Transverse colon (tissue), 4 donors: Measurements from ENCODE around the gene ITGAD. TPM values are rescaled to one million over a fixed set of nuclear protein-coding genes. Genes with fewer than 3 reads are reported as not detected.

ENCODE experiments used
- DNase-seq: peaks from one replicate; pipeline ENCODE4 v3.0.0-alpha.2; 2019
- H3K27ac ChIP-seq, 4 donors: fragments of 200-600 bp; sonication (generic); 2 replicates each; pipeline ENCODE4 v1.5.1; 2016 to 2018; ENCODE audit warnings: inconsistent platforms in 4 of 4
- H3K27me3 ChIP-seq: fragments of 200-600 bp; sonication (generic); 2 replicates; pipeline ENCODE4 v1.5.1; 2017; ENCODE audit warnings: inconsistent platforms
- H3K36me3 ChIP-seq, 4 donors: fragments of 200-600 bp; sonication (generic); 2 replicates each; pipeline ENCODE4 v1.5.1; 2017 to 2019; ENCODE audit warnings: inconsistent platforms in 4 of 4
- H3K4me1 ChIP-seq, 4 donors: fragments of 200-600 bp; sonication (generic); 2 replicates each; pipeline ENCODE4 v1.5.1; 2017 to 2020; ENCODE audit warnings: inconsistent platforms in 4 of 4
- H3K4me3 ChIP-seq, 4 donors: fragments of 200-600 bp; sonication (generic); 1 replicate in 1 of 4; 2 replicates in 3 of 4; pipeline versions ENCODE4 v1.5.1 to v1.6.1; 2017 to 2019; ENCODE audit warnings: inconsistent platforms in 4 of 4
- H3K9me3 ChIP-seq, 2 donors: fragments of 200-600 bp; sonication (generic); 2 replicates each; pipeline ENCODE4 v1.5.1; 2017 to 2019; ENCODE audit warnings: inconsistent platforms in 2 of 2
- EP300 ChIP-seq: sonication (generic); formaldehyde crosslinking; IDR thresholded peaks from one replicate; pipeline ENCODE4 v1.6.1; 2017; ENCODE audit warnings: antibody characterized with exemption, low read depth
- POLR2A ChIP-seq: fragments of 450-650 bp; IDR thresholded peaks from one replicate; pipeline ENCODE4 v1.6.1; 2016; ENCODE audit warnings: antibody characterized with exemption, mild to moderate bottlenecking, moderate library complexity
- POLR2AphosphoS5 ChIP-seq, 3 donors: sonication (generic); formaldehyde crosslinking; IDR thresholded peaks; one replicate each; pipeline ENCODE4 v1.6.1; 2016; ENCODE audit warnings: antibody characterized with exemption in 3 of 3
- WGBS, 2 donors: methylation state at CpG; one replicate each; pipeline ENCODE4 v1.1.5; 2018; ENCODE audit warnings: low coverage in 1 of 2; 5-methylcytosine and 5-hydroxymethylcytosine counted together
- in situ Hi-C, 4 donors: fragments of 200-750 bp; cut with MboI; loops; one replicate each; pipeline versions ENCODE4 v1.15.0 to v1.15.1; 2017; ENCODE audit warnings: low sequenced_read_pairs in 3 of 4, low pct_ligation_motif_present in 1 of 4, low pct_unique_long_range_greater_than_20kb in 1 of 4
- intact Hi-C: fragments of 100-400 bp; cut with DNase I; formaldehyde crosslinking; loops from one replicate; pipeline ENCODE4 v1.15.1; 2023; ENCODE audit warnings: low total_unique reads
- total RNA-seq, 4 donors: library from RNA; depleted of rRNA; stranded (reverse); fragments of >200 nt; gene quantifications; one replicate each; pipeline ENCODE4 v1.1.0, GENCODE V29; 2016
- TF ChIP-seq, protein P1 (sequence below), 5 experiments: fragments of 200-600 bp in 3 of 5; fragments of 450-650 bp in 2 of 5; sonication (generic) in 3 of 5; IDR thresholded peaks; 1 replicate in 2 of 5; 2 replicates in 3 of 5; pipeline ENCODE4 v1.5.1; 2016 to 2017; ENCODE audit warnings: antibody characterized with exemption in 5 of 5, inconsistent platforms in 3 of 5, mild to moderate bottlenecking in 2 of 5, moderate library complexity in 1 of 5

Gene ITGAD
- total RNA-seq, 4 donors from 2014 or later, result 0.75 TPM; not detected in 3

DNA sequence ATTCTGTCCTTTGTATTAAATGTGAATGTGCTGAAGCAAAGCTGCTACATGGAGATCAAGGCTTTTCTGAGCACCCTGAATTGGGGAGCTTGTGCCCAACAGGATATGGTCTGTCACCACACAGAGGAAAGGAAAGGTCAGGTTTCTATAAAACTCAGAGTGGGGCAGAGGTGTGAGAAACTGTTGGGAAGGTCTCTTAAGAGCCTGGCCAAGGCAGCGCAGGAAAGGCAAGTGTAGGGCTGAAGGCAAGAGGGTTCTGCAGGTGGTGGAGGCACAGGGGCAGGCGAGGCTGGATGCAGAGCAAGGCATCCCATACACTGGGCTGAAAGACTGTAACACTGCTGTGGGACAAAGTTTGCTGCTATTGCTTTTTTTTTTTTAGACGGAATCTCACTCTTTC lies 26.9 kb downstream of the ITGAD start:
- intact Hi-C loops, result no loop called here
- no peaks in the 10 kb centered on the region for H3K36me3 ChIP-seq
- H3K27ac ChIP-seq, result no peak overlapping the region
- H3K4me1 ChIP-seq, result no peaks in the 10 kb centered on the region
- H3K4me3 ChIP-seq, result no peak overlapping the region
- peaks cover 4% of the 10 kb centered on the region for H3K27me3 ChIP-seq
- in situ Hi-C loops, result no loop called here
- TF ChIP-seq POLR2A (no peak), EP300 (no peak), POLR2AphosphoS5 (IDR thresholded peaks at IDR 0.05) (no peak)
- TF ChIP-seq, protein P1, sequence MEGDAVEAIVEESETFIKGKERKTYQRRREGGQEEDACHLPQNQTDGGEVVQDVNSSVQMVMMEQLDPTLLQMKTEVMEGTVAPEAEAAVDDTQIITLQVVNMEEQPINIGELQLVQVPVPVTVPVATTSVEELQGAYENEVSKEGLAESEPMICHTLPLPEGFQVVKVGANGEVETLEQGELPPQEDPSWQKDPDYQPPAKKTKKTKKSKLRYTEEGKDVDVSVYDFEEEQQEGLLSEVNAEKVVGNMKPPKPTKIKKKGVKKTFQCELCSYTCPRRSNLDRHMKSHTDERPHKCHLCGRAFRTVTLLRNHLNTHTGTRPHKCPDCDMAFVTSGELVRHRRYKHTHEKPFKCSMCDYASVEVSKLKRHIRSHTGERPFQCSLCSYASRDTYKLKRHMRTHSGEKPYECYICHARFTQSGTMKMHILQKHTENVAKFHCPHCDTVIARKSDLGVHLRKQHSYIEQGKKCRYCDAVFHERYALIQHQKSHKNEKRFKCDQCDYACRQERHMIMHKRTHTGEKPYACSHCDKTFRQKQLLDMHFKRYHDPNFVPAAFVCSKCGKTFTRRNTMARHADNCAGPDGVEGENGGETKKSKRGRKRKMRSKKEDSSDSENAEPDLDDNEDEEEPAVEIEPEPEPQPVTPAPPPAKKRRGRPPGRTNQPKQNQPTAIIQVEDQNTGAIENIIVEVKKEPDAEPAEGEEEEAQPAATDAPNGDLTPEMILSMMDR (IDR thresholded peaks at IDR 0.05), result no peak
- 33 to 61% methylated on average over 1 to 3 of the region's 3 CpGs for WGBS, 2 donors
- DNase-seq, result no peak
- no peaks in the 10 kb centered on the region for H3K9me3 ChIP-seq

DNA sequence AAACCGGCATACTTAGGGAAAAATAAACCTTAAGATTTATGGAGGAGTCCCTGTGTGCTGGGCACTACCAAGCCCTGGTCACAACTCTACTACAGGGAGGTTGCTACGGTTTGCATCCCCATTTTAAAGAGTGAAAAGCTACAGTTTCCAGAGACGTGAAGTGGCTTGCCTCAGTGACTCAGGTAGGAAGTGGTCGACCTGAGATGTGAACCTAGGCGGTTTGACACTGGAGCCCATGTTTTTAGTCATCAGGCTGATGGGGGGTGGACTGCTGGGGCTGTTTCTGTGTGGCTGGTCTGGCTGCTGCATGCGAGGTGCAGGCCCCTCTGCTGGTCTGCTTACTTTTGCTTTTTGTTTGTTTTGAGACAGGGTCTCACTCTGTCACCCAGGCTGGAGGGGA lies 28.5 kb downstream of the ITGAD start:
- Histone ChIP-seq H3K27ac (no peak overlapping the region), H3K4me1 (no peaks in the 10 kb centered on the region), H3K27me3 (peaks cover 4% of the 10 kb centered on the region), H3K9me3 (no peaks in the 10 kb centered on the region), H3K4me3 (no peak overlapping the region), H3K36me3 (no peaks in the 10 kb centered on the region)
- intact Hi-C loops (no loop called here), in situ Hi-C loops (no loop called here)
- 42 to 69% methylated on average over 2 to 6 of the region's 6 CpGs for WGBS, 2 donors
- DNase-seq, result no peak
- TF ChIP-seq POLR2AphosphoS5 (IDR thresholded peaks at IDR 0.05) (no peak), EP300 (no peak), POLR2A (no peak)
- TF ChIP-seq, protein P1 (IDR thresholded peaks at IDR 0.05), result no peak

DNA sequence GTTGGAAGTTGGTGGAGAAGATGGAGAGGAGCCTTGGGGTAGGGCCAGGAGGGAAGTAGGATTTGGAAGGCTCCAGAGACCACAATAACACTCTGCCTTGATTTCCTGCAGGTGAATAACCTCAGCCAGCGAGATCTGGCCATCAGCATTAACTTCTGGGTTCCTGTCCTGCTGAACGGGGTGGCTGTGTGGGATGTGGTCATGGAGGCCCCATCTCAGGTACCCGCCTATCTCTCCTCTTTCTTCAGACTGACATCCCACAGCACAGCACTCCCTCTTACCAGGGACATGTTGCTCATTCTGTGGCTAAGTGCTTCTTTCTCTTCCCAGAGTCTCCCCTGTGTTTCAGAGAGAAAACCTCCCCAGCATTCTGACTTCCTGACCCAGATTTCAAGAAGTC lies 30.1 kb downstream of the ITGAD start:
- no peaks in the 10 kb centered on the region for H3K36me3 ChIP-seq
- in situ Hi-C loops (no loop called here), intact Hi-C loops (no loop called here)
- no peak for DNase-seq
- WGBS, 2 donors, result 57 to 59% methylated on average over 1 to 3 of the region's 3 CpGs
- H3K4me1 ChIP-seq, result peaks cover 0 to 5% (median 3%) of the 10 kb centered on the region in 4 donors
- no peaks in the 10 kb centered on the region for H3K9me3 ChIP-seq
- H3K27ac ChIP-seq, result no peak overlapping the region
- TF ChIP-seq, protein P1 (IDR thresholded peaks at IDR 0.05), result no peak
- no peak for TF ChIP-seq EP300
- no peak for TF ChIP-seq POLR2AphosphoS5 (IDR thresholded peaks at IDR 0.05)
- TF ChIP-seq POLR2A, result no peak
- no peaks in the 10 kb centered on the region for H3K27me3 ChIP-seq
- no peak overlapping the region for H3K4me3 ChIP-seq

DNA sequence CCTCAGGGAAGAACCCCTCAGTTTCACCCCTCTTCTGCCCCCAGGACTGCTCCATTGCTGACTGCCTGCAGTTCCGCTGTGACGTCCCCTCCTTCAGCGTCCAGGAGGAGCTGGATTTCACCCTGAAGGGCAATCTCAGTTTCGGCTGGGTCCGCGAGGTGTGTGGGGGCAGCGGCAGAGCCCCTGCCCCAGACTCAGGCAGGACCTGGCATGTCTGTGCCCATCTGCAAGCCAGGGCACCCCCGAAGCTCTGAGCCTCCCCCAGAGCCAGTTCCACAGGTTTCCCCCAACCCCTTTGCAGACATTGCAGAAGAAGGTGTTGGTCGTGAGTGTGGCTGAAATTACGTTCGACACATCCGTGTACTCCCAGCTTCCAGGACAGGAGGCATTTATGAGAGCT lies 30.7 kb downstream of the ITGAD start:
- in situ Hi-C loops, result no loop called here
- WGBS, 2 donors, result 79% methylated on average over 12 of the region's 12 CpGs; no CpG with 5 or more reads in 1 of the 2 donors
- H3K36me3 ChIP-seq, result no peaks in the 10 kb centered on the region
- intact Hi-C loops, result no loop called here
- DNase-seq, result no peak
- peaks cover 0 to 5% (median 3%) of the 10 kb centered on the region in 4 donors for H3K4me1 ChIP-seq
- TF ChIP-seq, protein P1 (IDR thresholded peaks at IDR 0.05), result no peak
- no peaks in the 10 kb centered on the region for H3K27me3 ChIP-seq
- H3K27ac ChIP-seq, result no peak overlapping the region
- H3K9me3 ChIP-seq, result no peaks in the 10 kb centered on the region
- H3K4me3 ChIP-seq, result no peak overlapping the region
